MCF 10A (cell line): ENCODE data around the gene TRIL. TPM values are rescaled to one million over a fixed set of nuclear protein-coding genes. Genes with fewer than 3 reads are reported as not detected.

ENCODE experiments used
- BruUV-seq: library from RNA; stranded (reverse); fragments of 400-500 nt; replicated peaks from 2 replicates; lab custom pipeline; 2021; lab: Mats Ljungman, UMichigan
- CTCF ChIA-PET: fragments of 300-600 bp; sonication (Branson Sonifier 250); formaldehyde crosslinking; extraction: SDS; loops from one replicate; lab custom pipeline; 2021; ENCODE audit warnings: antibody characterized with exemption, inconsistent platforms; lab: Yijun Ruan, JAX
- POLR2A ChIA-PET: fragments of 300-600, 350-650 bp; sonication (Branson Sonifier 250); formaldehyde crosslinking; extraction: SDS; loops from one replicate; lab custom pipeline; 2020; ENCODE audit warnings: antibody characterized with exemption, inconsistent platforms; lab: Yijun Ruan, JAX
- DNase-seq: peaks from one replicate; pipeline ENCODE4 v3.0.0-alpha.2; 2018; ENCODE audit not compliant: unreplicated experiment
- H3K27ac Mint-ChIP-seq: one replicate; pipeline ENCODE4 v1.8.0; 2022; ENCODE audit warnings: mild to moderate bottlenecking, low read depth, mixed read lengths; ENCODE audit not compliant: unreplicated experiment
- H3K27me3 Mint-ChIP-seq: one replicate; pipeline ENCODE4 v1.8.0; 2022; ENCODE audit warnings: mixed read lengths; ENCODE audit not compliant: insufficient read depth, unreplicated experiment
- H3K36me3 Mint-ChIP-seq: one replicate; pipeline ENCODE4 v1.8.0; 2022; ENCODE audit warnings: mild to moderate bottlenecking, moderate library complexity, mixed read lengths; ENCODE audit not compliant: insufficient read depth, unreplicated experiment
- H3K4me1 Mint-ChIP-seq: one replicate; pipeline ENCODE4 v1.8.0; 2022; ENCODE audit warnings: mixed read lengths; ENCODE audit not compliant: insufficient read depth, unreplicated experiment
- H3K4me3 Mint-ChIP-seq: one replicate; pipeline ENCODE4 v1.8.0; 2022; ENCODE audit warnings: mild to moderate bottlenecking, moderate library complexity, mixed read lengths; ENCODE audit not compliant: unreplicated experiment
- H3K9me3 Mint-ChIP-seq: one replicate; pipeline ENCODE4 v1.8.0; 2022; ENCODE audit warnings: mixed read lengths; ENCODE audit not compliant: unreplicated experiment
- CTCF ChIP-seq: fragments of 200-600 bp; IDR thresholded peaks from one replicate; pipeline ENCODE4 v1.8.0; 2022; ENCODE audit warnings: antibody characterized with exemption, mild to moderate bottlenecking; ENCODE audit not compliant: unreplicated experiment
- intact Hi-C: fragments of 100-400 bp; cut with micrococcal nuclease; formaldehyde crosslinking; loops from 2 replicates; pipeline ENCODE4 v1.14.1; 2022
- total RNA-seq: library from RNA; stranded (reverse); gene quantifications from 2 replicates; pipeline ENCODE4 v1.2.3, GENCODE V29; 2022

Gene TRIL
- total RNA-seq, 1 experiment from 2014 or later = not detected

GRCh38 chr7:28992798-28993197, 34.7 kb upstream of the TRIL start:
- Mint-ChIP-seq H3K27me3 (no peaks in the 10 kb centered on the region), H3K27ac (no peak overlapping the region), H3K9me3 (peaks cover 5% of the 10 kb centered on the region), H3K4me1 (peaks cover 23% of the 10 kb centered on the region), H3K4me3 (no peak overlapping the region), H3K36me3 (no peaks in the 10 kb centered on the region)
- ChIA-PET CTCF (interaction anchor here (0.6 to 1.0 kb wide), 3 partner anchors 12 to 192 kb away, joined by 3 to 4 read pairs (median 3); no protein-coding TSS in a partner anchor), POLR2A (no interaction called here)
- no peak for DNase-seq
- no peak for TF ChIP-seq CTCF
- intact Hi-C loops = no loop called here
- no TSS peak for BruUV-seq

GRCh38 chr7:28990200-28990960, 32.2 kb upstream of the TRIL start:
- Mint-ChIP-seq H3K27ac (peak overlapping the region; percentile 78), H3K27me3 (no peaks in the 10 kb centered on the region), H3K4me1 (peaks cover 45% of the 10 kb centered on the region), H3K9me3 (peaks cover 14% of the 10 kb centered on the region), H3K4me3 (no peak overlapping the region), H3K36me3 (no peaks in the 10 kb centered on the region)
- intact Hi-C loops = no loop called here
- no peak for TF ChIP-seq CTCF
- POLR2A ChIA-PET = interaction anchor here (0.6 to 1.0 kb wide), 5 partner anchors 9 to 352 kb away, joined by 3 read pairs; no protein-coding TSS in a partner anchor
- no TSS peak for BruUV-seq
- CTCF ChIA-PET = interaction anchor here (0.6 to 1.0 kb wide), 5 partner anchors 11 to 190 kb away, joined by 3 to 4 read pairs (median 3); no protein-coding TSS in a partner anchor
- DNase-seq = peak; percentile 38

- BruUV-seq = no TSS peak
- CTCF ChIA-PET = interaction anchor here (0.7 to 1.0 kb wide), 2 partner anchors 12 to 62 kb away, joined by 3 to 4 read pairs; no protein-coding TSS in a partner anchor
Observed at GRCh38 chr7:28989211-28989980, 31.3 kb upstream of the TRIL start.

More at GRCh38 chr7:28989211-28989980, 31.3 kb upstream of the TRIL start:
- peak; percentile 58 for DNase-seq
- no peaks in the 10 kb centered on the region for H3K36me3 Mint-ChIP-seq
- peaks cover 14% of the 10 kb centered on the region for H3K9me3 Mint-ChIP-seq
- TF ChIP-seq CTCF = no peak
- POLR2A ChIA-PET = no interaction called here
- peak overlapping the region; percentile 78 for H3K27ac Mint-ChIP-seq
- H3K27me3 Mint-ChIP-seq = no peaks in the 10 kb centered on the region
- intact Hi-C loops = no loop called here
- peak overlapping the region; percentile 30 for H3K4me3 Mint-ChIP-seq
- H3K4me1 Mint-ChIP-seq = peaks cover 53% of the 10 kb centered on the region
